CD4-positive, CD25-positive, alpha-beta regulatory T cell (primary cell): Measurements from ENCODE around the gene ME3. TPM values are rescaled to one million over a fixed set of nuclear protein-coding genes. Genes with fewer than 3 reads are reported as not detected.

Experiments
- ATAC-seq, 2 donors: fragments of 150-1000 bp; cut with Tn5 transposase; one replicate each; pipeline ENCODE4 v1.10.0; 2021; ENCODE audit warnings: low read depth in 2 of 2, moderate number of reproducible peaks in 2 of 2, moderate library complexity in 1 of 2
- DNase-seq, 3 donors: peaks; one replicate each; pipeline versions ENCODE4 v3.0.0 to v3.0.0-alpha.2; 2012 to 2022; ENCODE audit warnings: mixed read lengths in 1 of 3
- H3K27ac ChIP-seq: one replicate; pipeline ENCODE4 v1.7.0; 2013; ENCODE audit warnings: mild to moderate bottlenecking, low read length; ENCODE audit not compliant: insufficient read depth, poor library complexity, severe bottlenecking
- H3K27me3 ChIP-seq: one replicate; pipeline ENCODE4 v1.7.0; 2013; ENCODE audit warnings: low read length; ENCODE audit not compliant: control insufficient read depth, insufficient read depth
- H3K36me3 ChIP-seq: one replicate; pipeline ENCODE4 v1.7.0; 2013; ENCODE audit warnings: mild to moderate bottlenecking, low read length, moderate library complexity; ENCODE audit not compliant: control insufficient read depth, insufficient read depth
- H3K4me1 ChIP-seq: 2 replicates; pipeline ENCODE4 v1.7.0; 2013; ENCODE audit warnings: mild to moderate bottlenecking, low read length; ENCODE audit not compliant: insufficient read depth, control insufficient read depth, poor library complexity, severe bottlenecking
- H3K4me3 ChIP-seq: one replicate; pipeline ENCODE4 v1.7.0; 2013; ENCODE audit warnings: low read depth, mild to moderate bottlenecking, low read length, moderate library complexity
- H3K9me3 ChIP-seq, 2 experiments: 1 replicate in 1 of 2; 2 replicates in 1 of 2; pipeline ENCODE4 v1.7.0; 2013; ENCODE audit warnings: low read length in 2 of 2, mild to moderate bottlenecking in 1 of 2, moderate library complexity in 1 of 2; ENCODE audit not compliant: control insufficient read depth in 2 of 2
- H3K27ac Mint-ChIP-seq, 3 donors: one replicate each; pipeline ENCODE4 v1.8.0; 2020 to 2022; ENCODE audit warnings: mild to moderate bottlenecking in 3 of 3, mixed read lengths in 3 of 3, moderate library complexity in 2 of 3
- H3K27me3 Mint-ChIP-seq: one replicate; pipeline ENCODE4 v1.8.0; 2022; ENCODE audit warnings: mild to moderate bottlenecking, mixed read lengths
- H3K36me3 Mint-ChIP-seq: one replicate; pipeline ENCODE4 v1.8.0; 2020; ENCODE audit warnings: mixed read lengths
- H3K4me1 Mint-ChIP-seq, 4 donors: one replicate each; pipeline ENCODE4 v1.8.0; 2020 to 2022; ENCODE audit warnings: mixed read lengths in 4 of 4, mild to moderate bottlenecking in 1 of 4
- H3K4me3 Mint-ChIP-seq, 4 donors: one replicate each; pipeline ENCODE4 v1.8.0; 2020 to 2022; ENCODE audit warnings: mild to moderate bottlenecking in 4 of 4, mixed read lengths in 4 of 4, moderate library complexity in 3 of 4
- H3K9me3 Mint-ChIP-seq, 7 donors: one replicate each; pipeline ENCODE4 v1.8.0; 2020 to 2022; ENCODE audit warnings: mixed read lengths in 7 of 7, mild to moderate bottlenecking in 3 of 7, moderate library complexity in 2 of 7
- polyA plus RNA-seq, 4 donors: library from polyadenylated mRNA; unstranded; fragments of 300-500 nt; fragmentation: Illumina TruSeq; gene quantifications; one replicate each; pipeline ENCODE4 v1.2.3, GENCODE V29; 2021
- total RNA-seq: library from RNA; stranded (reverse); gene quantifications from one replicate; pipeline ENCODE4 v1.2.3, GENCODE V29; 2022

Gene ME3
- total and polyA plus RNA-seq, 5 donors from 2014 or later = 0.18 to 1.4 (median 0.38) TPM; not detected in 2

GRCh38 chr11:86638673-86639072 lies 33.7 kb downstream of the ME3 start:
- ATAC-seq = no peak
- Histone ChIP-seq H3K27ac (no peak overlapping the region), H3K9me3 (no peaks in the 10 kb centered on the region), H3K27me3 (peaks cover 2% of the 10 kb centered on the region), H3K4me3 (no peak overlapping the region), H3K4me1 (no peaks in the 10 kb centered on the region), H3K36me3 (no peaks in the 10 kb centered on the region)
- Mint-ChIP-seq H3K4me3 (no peak overlapping the region), H3K4me1 (no peaks in the 10 kb centered on the region), H3K27ac (no peak overlapping the region), H3K9me3 (peaks cover 0 to 2% (median 0%) of the 10 kb centered on the region in 7 donors), H3K36me3 (no peaks in the 10 kb centered on the region), H3K27me3 (peaks cover 17% of the 10 kb centered on the region)
- no peak for DNase-seq

GRCh38 chr11:86637988-86638387 lies 34.4 kb downstream of the ME3 start:
- no peaks in the 10 kb centered on the region for H3K4me1 ChIP-seq
- peaks cover 17% of the 10 kb centered on the region for H3K27me3 Mint-ChIP-seq
- H3K4me1 Mint-ChIP-seq = no peaks in the 10 kb centered on the region
- H3K27ac Mint-ChIP-seq = no peak overlapping the region
- DNase-seq (no peak), ATAC-seq (no peak)
- H3K4me3 ChIP-seq = no peak overlapping the region
- H3K9me3 Mint-ChIP-seq = peaks cover 0 to 2% (median 0%) of the 10 kb centered on the region in 7 donors
- H3K4me3 Mint-ChIP-seq = no peak overlapping the region
- H3K27me3 ChIP-seq = peaks cover 2% of the 10 kb centered on the region
- H3K36me3 Mint-ChIP-seq = no peaks in the 10 kb centered on the region
- no peak overlapping the region for H3K27ac ChIP-seq
- H3K9me3 ChIP-seq = no peaks in the 10 kb centered on the region
- no peaks in the 10 kb centered on the region for H3K36me3 ChIP-seq

- Mint-ChIP-seq H3K27me3 (peaks cover 17% of the 10 kb centered on the region), H3K4me1 (no peaks in the 10 kb centered on the region), H3K9me3 (peaks cover 0 to 2% (median 0%) of the 10 kb centered on the region in 7 donors), H3K36me3 (no peaks in the 10 kb centered on the region), H3K4me3 (no peak overlapping the region), H3K27ac (no peak overlapping the region)
- Histone ChIP-seq H3K27me3 (peaks cover 2% of the 10 kb centered on the region), H3K36me3 (no peaks in the 10 kb centered on the region), H3K9me3 (no peaks in the 10 kb centered on the region), H3K27ac (no peak overlapping the region), H3K4me3 (no peak overlapping the region), H3K4me1 (no peaks in the 10 kb centered on the region)
- ATAC-seq (no peak), DNase-seq (no peak)
These were observed 36.1 kb downstream of the ME3 start for GRCh38 chr11:86636275-86636674.

GRCh38 chr11:86632499-86633269 lies 39.7 kb downstream of the ME3 start:
- Mint-ChIP-seq H3K4me3 (no peak overlapping the region), H3K27ac (no peak overlapping the region), H3K9me3 (no peaks in the 10 kb centered on the region), H3K4me1 (no peaks in the 10 kb centered on the region), H3K36me3 (no peaks in the 10 kb centered on the region), H3K27me3 (peaks cover 6% of the 10 kb centered on the region)
- no peak overlapping the region for H3K4me3 ChIP-seq
- ATAC-seq = no peak
- H3K36me3 ChIP-seq = no peaks in the 10 kb centered on the region
- H3K4me1 ChIP-seq = no peaks in the 10 kb centered on the region
- no peaks in the 10 kb centered on the region for H3K9me3 ChIP-seq
- H3K27me3 ChIP-seq = no peaks in the 10 kb centered on the region
- no peak overlapping the region for H3K27ac ChIP-seq
- DNase-seq = peak in 1 of 3 donors; percentile 17

- Mint-ChIP-seq H3K27ac (no peak overlapping the region), H3K4me3 (no peak overlapping the region), H3K36me3 (no peaks in the 10 kb centered on the region), H3K27me3 (peaks cover 6% of the 10 kb centered on the region), H3K9me3 (no peaks in the 10 kb centered on the region), H3K4me1 (no peaks in the 10 kb centered on the region)
- Histone ChIP-seq H3K4me3 (no peak overlapping the region), H3K9me3 (no peaks in the 10 kb centered on the region), H3K27ac (no peak overlapping the region), H3K27me3 (no peaks in the 10 kb centered on the region), H3K4me1 (no peaks in the 10 kb centered on the region), H3K36me3 (no peaks in the 10 kb centered on the region)
- no peak for DNase-seq
- no peak for ATAC-seq
These were observed 42.0 kb downstream of the ME3 start for GRCh38 chr11:86630229-86630981.

- no peaks in the 10 kb centered on the region for H3K36me3 ChIP-seq
- no peak for DNase-seq
- H3K36me3 Mint-ChIP-seq = no peaks in the 10 kb centered on the region
- no peaks in the 10 kb centered on the region for H3K4me1 Mint-ChIP-seq
- H3K4me3 ChIP-seq = no peak overlapping the region
- H3K27ac ChIP-seq = no peak overlapping the region
- H3K9me3 ChIP-seq = no peaks in the 10 kb centered on the region
- H3K4me1 ChIP-seq = no peaks in the 10 kb centered on the region
- no peak for ATAC-seq
- H3K27me3 ChIP-seq = no peaks in the 10 kb centered on the region
- H3K4me3 Mint-ChIP-seq = no peak overlapping the region
- H3K27me3 Mint-ChIP-seq = peaks cover 7% of the 10 kb centered on the region
- no peaks in the 10 kb centered on the region for H3K9me3 Mint-ChIP-seq
- H3K27ac Mint-ChIP-seq = no peak overlapping the region
These were observed 43.2 kb downstream of the ME3 start for GRCh38 chr11:86629045-86629706.

- Mint-ChIP-seq H3K4me3 (no peak overlapping the region), H3K4me1 (no peaks in the 10 kb centered on the region), H3K27me3 (peaks cover 7% of the 10 kb centered on the region), H3K9me3 (no peaks in the 10 kb centered on the region), H3K27ac (no peak overlapping the region), H3K36me3 (no peaks in the 10 kb centered on the region)
- ATAC-seq = no peak
- Histone ChIP-seq H3K27ac (no peak overlapping the region), H3K4me3 (no peak overlapping the region), H3K4me1 (no peaks in the 10 kb centered on the region), H3K9me3 (no peaks in the 10 kb centered on the region), H3K36me3 (no peaks in the 10 kb centered on the region), H3K27me3 (no peaks in the 10 kb centered on the region)
- no peak for DNase-seq
These were observed 44.5 kb downstream of the ME3 start for GRCh38 chr11:86627776-86628455.
